HG03521 (cell line): ENCODE data around the gene SEPTIN2.
A peak's percentile ranks its signal among the peaks of the same experiment; 100 is the strongest.
"Not testable (repeated sequence)": the region's sequence is repeated elsewhere in the genome, so short reads cannot be mapped to it uniquely, and the experiment has no call there.

ENCODE experiments used
- ATAC-seq: cut with Tn5 transposase; IDR thresholded peaks from one replicate; pipeline ENCODE4 v1.9.1; 2021; ENCODE audit warnings: mild to moderate bottlenecking, moderate library complexity; ENCODE audit not compliant: unreplicated experiment

Gene SEPTIN2

DNA sequence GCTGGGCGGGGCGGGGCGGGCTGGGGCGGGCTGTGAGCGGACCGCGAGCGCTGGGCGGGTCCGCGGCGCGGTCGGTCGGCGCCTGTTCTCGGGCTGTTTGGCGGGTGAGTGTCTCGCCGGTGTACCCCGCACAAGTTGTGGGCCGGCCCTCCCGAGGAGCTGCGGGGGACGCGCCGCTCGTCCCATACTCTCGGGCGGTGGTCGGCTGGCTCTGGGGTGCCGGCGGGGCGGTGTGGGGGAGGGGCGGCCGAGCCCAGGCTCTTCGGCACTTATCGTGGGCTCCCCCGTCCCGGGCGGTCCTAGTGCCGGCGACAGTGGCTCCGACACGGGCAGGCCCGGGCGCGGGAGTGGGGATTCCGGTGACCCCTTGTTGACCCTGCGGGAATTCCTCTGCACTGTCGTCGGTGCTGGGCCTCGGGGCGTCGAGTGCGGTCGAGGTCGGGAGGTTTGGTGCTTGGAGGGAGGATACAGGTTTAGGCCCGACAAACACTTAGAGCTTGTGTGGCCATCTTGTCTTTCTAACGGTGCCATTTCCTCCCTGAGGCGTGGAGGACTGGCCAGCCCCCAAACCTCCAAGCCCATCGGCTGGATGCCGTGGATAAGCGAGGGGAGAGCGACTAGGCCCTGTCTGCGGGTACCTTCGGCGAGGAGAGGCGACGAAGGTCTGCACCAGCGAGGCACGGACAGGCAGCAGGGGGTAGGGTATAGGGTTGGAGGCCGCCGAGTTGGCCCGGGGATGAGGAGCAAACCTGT, at the start of gene SEPTIN2:
SEPTIN2 (plus strand) TSS at position 47 of the 753 bp plus-strand sequence. CDS start 8,308 bp downstream, outside the sequence.
- ATAC-seq: peak; percentile 32

DNA sequence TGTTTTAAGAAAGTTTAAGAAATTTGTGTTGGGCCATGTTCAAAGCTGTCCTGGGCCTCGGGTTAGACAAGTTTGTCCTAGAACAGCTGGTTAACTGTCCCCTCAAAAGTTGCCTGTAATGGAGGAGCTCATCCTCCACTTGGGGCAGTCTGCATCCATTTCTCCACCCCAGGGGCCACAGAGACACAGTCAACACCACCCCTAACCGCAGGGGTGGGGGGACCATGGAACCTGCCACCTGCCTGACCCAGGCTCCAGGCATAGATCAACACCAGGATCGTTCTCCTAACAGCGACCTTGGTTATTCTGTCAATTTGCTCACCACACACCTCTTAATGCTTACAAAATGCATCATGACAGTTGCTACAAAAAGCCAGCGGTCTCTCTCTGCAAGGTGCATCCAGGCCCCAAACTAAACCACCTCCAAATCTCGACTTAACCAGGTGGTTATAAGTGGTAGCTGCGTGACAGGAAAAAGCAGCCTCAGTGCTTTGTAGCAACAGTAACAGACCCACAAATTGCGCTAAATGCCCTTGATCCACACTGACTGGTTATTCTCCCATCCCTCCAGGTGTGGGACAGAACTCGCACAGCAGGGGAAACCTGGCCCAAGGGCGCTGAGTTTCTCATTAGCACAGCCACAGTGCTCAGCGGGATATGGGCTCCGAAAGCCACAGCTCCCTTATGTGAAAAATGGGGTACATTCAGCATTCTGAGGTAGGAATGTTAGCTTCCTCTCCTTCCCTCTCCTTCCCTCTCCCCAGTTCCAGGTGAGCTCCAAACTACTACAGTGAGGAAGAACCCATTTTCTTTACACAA, 48.3 kb upstream of the SEPTIN2 start:
- ATAC-seq: no peak

DNA sequence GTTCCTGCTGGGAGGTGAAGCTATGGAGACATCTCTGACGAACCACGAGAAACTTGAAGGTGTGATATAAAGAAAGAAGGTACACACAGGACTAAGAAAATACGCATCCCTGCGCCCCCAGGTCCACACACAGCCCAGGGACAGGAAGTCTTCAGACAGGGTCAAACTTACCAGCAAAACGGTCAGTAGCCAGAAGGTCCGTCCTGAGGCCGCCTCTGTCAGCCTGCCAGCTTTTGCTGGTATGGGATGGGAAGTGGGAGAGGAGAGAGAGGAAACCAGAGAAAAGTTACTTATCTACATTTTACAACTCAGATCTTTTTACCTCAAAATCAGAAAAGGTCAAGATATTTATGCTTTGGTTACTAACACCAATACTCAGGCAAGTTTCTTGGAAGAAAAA, 47.4 kb upstream of the SEPTIN2 start:
- ATAC-seq: no peak

DNA sequence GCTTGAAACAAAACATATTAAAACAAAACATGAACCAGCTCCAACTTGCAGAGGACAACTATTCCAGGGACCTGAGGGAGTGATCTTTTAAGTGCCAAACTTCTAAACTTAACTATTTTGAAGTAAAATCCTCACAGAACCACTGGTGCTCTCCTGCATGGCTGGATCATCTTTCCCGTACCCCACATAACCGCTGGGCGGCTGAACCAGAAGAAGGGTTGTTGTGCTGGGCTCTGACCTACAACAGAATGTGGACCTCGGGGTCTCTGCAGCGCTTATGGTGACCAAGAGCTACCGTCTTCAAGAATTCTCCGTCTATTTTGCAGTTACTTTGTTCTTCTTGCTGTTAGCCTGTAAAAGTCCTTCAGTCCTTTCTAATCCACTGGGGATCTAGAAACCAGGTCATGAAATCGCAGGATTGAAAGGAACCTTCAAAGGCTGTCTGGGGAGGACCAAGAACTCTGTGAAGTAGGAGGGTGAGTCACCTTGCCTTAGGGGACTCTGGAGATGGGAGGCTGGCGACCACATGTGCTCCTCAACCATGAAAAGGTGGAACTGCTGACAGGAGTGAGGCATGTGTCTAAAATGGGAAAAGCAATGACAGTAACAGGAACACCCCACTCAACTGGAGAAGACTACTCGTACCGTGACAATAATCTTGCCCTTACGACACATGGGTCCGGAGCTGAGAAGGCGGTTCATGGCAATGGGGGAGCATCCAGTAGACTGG, 46.8 kb upstream of the SEPTIN2 start:
- ATAC-seq: no peak

DNA sequence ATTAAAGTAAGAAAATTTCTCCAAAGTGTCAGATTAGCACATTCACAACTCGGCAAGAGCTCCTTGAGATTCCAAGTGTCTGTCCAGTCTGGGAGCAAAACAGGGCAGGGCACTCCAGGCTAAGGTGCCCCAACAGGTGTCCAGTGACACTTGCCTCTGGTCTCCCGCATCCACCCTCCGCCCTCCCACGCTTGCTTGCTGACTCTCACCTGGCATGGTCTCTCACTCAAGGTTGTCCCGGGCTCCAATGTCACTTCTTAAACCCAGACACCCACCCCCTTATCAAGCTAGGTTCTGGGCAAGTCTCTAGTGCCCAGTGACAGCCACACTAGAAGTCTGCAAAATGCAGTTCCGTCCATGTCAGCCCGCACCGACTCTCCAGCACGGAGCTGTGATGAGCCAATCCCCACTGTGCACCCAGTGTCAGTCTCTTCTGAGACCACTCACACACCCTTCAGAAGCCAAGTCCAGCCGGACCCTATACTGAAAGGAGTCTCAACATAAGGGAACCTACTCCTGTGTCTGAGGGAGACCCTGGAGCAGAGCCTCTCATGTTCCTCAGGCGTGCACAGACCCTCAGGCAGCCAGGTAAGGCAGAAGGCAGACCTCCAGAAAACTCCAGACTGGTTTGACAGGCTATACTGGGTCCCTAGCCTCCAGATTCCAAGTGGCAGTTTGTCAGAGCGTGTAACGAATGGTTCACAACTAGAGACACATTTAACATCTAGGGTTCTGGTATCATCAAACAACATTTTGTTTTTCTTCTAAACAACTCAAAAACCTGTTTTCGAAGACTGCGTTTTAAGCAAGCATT, 45.8 kb upstream of the SEPTIN2 start:
- no peak for ATAC-seq

DNA sequence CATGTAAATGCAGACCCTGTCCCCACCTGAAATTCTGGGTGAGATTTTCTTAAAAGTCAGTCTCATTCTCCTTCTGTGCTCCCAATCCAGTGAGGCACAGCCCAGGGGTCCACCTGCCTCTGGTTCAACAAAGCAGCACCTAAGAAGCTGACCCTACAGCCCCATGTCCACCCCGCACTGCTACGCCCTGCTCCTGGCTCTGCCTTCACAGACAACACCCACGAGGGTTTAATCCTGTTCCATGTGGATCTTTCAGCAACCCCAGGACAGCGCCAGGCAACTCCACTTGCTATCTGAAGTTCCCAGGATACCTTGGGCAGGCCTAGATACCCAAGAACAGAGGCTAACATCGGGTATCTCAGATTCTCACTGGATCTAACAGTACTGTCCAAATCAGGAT, 45.2 kb upstream of the SEPTIN2 start:
- ATAC-seq: no peak

DNA sequence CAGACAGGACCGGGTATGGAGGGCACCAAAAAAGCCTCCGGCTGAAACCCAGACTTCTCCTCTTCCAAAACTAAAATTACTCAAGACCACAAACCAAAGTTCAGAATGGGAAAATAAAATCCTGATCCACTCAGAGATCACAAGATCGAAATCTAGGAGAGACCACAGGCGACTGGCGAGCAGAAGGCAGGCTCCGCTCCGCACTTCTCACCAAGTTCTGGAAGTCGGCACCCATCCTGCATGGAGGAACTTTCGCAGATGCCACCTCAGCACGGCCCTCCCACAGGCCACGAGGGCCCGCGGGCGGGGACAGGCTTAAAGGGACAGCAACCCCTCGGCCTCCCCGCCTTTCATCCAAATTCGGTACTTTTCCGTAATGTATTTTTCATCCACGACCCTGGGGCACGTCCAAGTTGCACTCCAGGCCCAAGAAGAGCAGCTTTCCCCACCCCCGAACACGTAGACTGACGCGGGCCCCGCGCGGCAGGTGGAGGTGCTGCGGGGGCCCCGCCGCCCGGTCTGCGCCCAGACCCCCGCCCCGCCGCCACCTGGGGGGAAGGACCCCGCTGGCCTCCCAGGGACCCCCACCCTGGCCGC, 43.9 kb upstream of the SEPTIN2 start:
- peak; percentile 38 for ATAC-seq

DNA sequence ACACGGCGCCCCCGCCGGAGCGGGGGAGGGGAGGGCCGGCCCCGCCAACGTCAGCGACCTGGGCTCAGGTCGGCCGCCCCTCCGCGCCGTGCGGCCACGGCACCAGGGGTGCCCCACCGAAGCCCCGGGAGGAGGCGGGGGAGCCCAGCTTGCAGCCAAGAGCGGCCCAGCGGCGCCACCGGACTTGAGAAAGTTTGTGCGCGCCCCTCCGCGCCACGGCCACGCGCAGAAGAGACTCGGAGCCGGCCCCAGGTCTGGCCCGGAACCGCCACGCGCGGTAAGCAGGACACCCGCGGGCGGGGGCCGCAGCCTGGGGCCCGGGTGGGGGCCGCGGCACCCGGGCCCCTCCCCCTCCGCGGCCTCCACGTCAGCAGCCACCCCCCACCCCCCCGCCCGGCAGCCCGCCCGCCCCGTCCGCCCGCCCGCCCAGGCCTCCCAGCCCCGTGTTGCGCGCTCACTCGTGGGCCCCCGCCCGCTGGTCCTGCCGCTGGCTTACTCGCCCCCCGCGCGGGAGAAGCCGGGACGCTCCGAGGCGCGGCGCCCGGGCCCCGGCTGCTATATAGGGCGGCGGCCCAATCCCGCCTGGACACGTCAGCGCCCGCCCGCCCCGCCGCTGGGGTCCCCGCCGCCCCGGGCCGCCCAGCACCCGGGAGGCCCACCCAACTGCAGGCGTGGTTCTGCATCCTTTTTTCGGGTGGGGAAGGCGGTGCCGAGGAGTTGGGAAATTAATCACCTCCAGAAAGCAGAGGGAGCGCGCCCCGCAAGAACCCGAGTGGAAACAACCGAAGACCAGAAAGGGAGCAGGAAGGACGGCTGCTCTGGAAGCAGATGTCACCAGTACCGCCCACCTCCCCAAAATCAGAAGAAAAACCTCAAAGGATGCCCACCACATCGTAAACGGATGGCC, 43.2 kb upstream of the SEPTIN2 start:
- ATAC-seq: peak; percentile 38

DNA sequence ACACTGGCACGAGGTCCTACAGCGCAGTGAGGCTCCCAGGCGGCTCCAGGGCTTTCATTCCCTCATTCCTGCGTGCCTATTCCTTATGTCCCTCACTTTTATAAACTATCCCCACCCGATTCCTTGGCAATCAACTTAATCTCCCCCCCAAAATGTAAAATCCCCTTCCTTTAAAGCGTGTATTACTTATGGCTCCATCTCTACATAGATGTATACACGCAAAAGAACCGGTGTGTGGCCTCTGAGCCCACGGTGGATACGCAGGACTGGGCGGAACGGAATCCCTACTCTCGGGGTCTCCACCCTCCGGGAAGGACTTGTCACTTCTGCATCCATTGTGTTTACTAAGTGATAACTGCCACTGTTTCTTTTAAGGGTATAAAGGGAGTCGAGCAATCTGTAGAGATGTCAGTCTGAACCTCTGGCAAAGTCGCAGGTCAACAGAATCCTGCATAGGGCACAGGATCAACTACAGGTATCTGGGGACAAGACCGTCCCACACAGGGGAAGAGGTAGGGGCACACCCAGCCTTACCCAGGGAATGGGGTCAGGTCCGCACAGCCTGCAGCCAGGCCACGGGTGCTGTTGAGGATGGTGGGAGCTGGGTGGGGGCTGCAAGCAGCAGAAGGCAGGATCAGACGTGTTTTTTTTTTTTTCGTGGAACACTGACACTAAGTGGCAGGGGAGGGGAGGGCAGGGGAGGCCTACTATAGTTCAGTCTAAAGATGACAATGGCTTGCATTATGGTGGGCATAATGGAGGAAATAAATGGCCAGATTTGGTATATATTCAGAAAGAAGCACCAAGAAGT, 42.3 kb upstream of the SEPTIN2 start:
- ATAC-seq: no peak

DNA sequence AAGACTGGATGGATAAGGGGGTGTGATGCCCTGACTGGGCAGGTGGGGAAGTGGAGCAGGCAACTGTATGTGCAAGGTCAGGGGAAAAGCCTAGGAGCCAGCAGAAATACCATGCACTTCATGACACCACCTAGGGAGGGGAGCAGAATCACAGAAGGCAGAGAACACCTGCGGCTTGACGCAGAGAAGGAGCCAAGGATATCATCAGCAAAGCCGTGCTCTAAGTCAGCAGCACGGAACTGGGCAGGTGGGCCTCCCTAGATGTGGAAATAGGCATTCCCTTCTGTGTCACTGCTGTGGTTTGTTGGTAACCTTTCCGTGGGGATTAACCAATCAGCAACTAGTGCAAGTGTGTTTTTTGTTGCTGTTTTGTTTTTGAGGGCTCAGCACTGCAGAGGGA, 41.6 kb upstream of the SEPTIN2 start:
- ATAC-seq: no peak

DNA sequence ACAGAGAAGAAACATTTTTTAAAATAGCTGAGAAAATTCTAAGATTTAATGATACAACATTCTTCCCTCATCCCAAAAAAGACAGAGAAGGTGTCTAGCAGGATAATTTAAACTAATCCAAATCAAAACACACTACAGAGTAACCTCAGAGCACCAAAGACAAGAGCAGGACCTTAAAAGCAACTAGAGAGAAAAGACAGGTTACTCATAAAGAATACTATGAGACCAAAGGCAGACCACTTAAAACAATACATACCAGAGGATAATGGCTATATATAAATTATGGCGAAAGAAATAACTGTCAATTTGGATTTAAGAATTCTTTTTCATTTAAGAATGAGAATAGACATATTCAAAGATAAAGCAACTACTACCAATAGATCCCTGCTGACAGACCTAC, 40.2 kb upstream of the SEPTIN2 start:
- no peak for ATAC-seq

DNA sequence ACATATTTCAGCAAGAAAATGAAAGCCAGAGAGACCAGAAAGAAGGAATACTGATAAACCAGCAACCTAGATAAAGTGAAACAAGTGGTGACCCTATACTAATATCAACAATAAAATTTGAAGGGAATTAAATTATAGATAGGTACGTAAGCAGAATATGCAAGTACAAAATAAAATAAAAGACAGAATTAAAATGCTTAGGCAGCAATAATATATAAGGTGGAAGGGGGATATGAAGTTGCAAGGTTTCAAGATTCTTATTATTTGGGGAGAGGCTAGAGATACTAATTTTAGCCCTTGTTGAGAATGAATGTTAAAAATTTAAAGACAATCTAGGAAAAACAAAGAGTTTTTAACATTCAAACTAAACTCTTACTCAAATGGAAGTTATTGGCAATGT, 39.8 kb upstream of the SEPTIN2 start:
- no peak for ATAC-seq

DNA sequence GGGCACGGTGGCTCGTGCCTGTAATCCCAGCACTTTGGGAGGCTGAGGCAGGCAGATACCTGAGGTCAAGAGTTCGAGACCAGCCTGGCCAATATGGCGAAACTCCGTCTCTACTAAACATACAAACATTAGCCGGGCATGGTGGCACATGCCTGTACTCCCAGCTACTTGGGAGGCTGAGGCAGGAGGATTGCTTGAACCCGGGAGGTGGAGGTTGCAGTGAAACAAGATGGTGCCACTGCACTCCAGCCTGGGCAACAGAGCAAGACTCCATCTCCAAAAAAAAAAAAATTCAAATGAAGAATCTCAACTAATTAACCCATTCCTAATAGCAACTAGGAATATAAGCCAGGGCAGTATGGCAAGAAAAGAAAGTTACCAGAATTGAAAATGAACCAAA, 37.4 kb upstream of the SEPTIN2 start:
- ATAC-seq: not testable (repeated sequence)

DNA sequence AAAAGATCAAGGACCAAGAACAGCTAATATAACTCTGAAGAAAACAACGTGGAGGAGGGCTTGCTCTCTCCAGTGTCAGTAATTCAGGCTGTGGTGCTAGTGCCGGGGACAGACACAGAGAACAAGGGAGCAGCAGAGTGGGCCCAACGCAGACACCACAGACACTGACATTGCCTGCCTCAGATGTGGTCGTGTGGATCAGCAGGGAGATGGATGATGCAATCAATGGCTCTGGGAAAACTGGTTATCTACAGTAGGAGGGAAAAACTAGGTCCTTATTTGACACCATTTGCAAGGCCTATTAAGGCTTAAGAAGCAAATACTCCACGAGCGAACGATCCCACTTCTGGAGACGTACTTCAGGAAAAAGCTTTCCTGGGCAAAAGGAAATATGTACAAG, 36.3 kb upstream of the SEPTIN2 start:
- ATAC-seq: no peak

DNA sequence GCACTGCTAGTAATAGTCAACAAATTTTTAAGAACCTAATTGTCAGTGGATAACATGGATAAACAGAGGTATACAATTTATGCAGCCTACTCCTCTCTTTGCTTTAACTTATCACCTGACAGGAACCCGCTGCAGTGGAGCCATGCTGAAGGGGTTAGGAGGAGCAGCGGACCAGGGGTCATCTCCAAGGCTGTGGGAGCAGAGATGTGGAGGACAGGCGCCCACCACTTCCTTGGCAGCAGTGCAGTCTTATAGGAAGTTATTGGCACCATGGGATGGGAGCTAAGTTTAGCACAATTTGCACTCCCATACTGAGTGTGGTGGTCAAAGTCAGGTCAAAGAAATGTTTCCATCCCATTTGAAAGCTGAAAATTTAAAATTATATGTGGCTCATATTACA, 35.9 kb upstream of the SEPTIN2 start:
- no peak for ATAC-seq

DNA sequence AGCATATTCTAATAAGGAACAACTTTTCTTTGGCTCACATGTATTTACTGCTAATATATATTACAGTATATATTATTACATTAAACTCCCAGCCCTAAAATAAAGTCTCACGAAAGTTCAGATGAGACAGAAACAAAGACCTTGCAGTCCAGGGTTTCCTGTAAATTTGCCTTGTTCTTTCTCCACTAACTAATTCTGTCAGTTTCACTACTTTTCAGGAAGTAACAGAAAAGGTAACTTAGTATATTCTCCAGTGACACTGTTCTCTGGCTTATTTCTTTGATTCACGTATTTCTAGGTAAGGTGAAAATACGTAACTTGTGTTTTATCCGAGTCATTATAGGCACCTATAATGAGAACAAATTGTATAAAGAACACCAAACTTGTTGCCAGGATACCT, 35.4 kb upstream of the SEPTIN2 start:
- ATAC-seq: no peak

DNA sequence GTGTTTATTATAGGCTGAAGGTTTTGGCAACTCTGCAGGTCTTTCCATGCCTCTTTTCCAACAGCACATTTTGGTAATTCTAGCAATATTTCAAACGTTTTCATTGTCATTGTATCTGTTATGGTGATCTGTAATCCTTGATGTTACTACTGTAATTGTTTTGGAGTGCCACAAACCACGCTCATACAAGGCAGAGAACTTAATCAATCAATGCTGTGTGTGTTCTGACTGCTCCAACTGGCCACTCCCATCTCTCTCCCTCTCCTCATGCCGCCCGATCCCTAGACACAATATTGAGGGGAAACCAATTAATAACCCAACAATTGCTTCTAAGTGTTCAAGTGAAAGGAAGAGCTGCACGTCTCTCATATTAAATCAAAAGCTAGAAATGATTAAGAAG, 33.2 kb upstream of the SEPTIN2 start:
- ATAC-seq: no peak

DNA sequence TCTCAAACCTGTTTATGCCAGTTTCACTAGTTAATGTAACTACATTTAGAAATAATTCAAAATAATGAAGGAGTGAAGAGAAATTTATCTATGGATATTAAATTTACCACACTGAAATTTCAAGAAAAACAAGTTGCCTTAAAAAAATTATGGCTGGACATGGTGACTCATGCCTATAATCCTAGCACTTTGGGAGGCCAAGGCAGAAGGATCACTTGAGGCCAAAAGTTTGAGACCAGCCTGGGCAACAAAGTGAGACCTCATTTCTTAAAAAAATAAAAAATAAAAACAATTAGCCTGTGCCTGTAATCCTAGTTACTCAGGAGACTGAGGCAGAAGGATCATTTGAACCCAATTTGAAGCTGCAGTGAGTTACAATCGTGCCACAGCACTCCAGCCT, 30.1 kb upstream of the SEPTIN2 start:
- no peak for ATAC-seq
